ENCODE data around the gene MYL4.
"Not testable (repeated sequence)": the region's sequence is repeated elsewhere in the genome, so short reads cannot be mapped to it uniquely, and the experiment has no call there.

The MYL4 gene

GRCh38 chr17:47266782-47267181, 57.6 kb downstream of the MYL4 start:
- Histone ChIP-seq H3K27ac (ENCODE audit: low read depth, low read length) (no peak overlapping the region), H3K4me1 (ENCODE audit: control insufficient read depth in 5 of 5, insufficient read depth in 5 of 5, low read length in 5 of 5) (peaks cover 0 to 24% (median 6%) of the 10 kb centered on the region in 5 donors), H3K9me3 (ENCODE audit: control insufficient read depth in 5 of 5, low read length in 5 of 5) (no peaks in the 10 kb centered on the region), H3K36me3 (ENCODE audit: control insufficient read depth in 5 of 5, insufficient read depth in 5 of 5, low read length in 5 of 5) (no peaks in the 10 kb centered on the region), H3K9ac (ENCODE audit: low read length in 5 of 5) (no peak overlapping the region), H3K4me3 (ENCODE audit: low read depth in 1 of 5, low read length in 5 of 5) (no peak overlapping the region), H3K27me3 (ENCODE audit: control insufficient read depth in 5 of 5, insufficient read depth in 4 of 5, low read length in 5 of 5) (no peaks in the 10 kb centered on the region)

GRCh38 chr17:47267354-47267828, 58.2 kb downstream of the MYL4 start:
- Histone ChIP-seq H3K9me3 (ENCODE audit: control insufficient read depth in 5 of 5, low read length in 5 of 5) (no peaks in the 10 kb centered on the region), H3K27ac (ENCODE audit: low read depth, low read length) (no peak overlapping the region), H3K4me3 (ENCODE audit: low read depth in 1 of 5, low read length in 5 of 5) (no peak overlapping the region), H3K9ac (ENCODE audit: low read length in 5 of 5) (no peak overlapping the region), H3K4me1 (ENCODE audit: control insufficient read depth in 5 of 5, insufficient read depth in 5 of 5, low read length in 5 of 5) (peaks cover 0 to 24% (median 6%) of the 10 kb centered on the region in 5 donors), H3K36me3 (ENCODE audit: control insufficient read depth in 5 of 5, insufficient read depth in 5 of 5, low read length in 5 of 5) (no peaks in the 10 kb centered on the region), H3K27me3 (ENCODE audit: control insufficient read depth in 5 of 5, insufficient read depth in 4 of 5, low read length in 5 of 5) (no peaks in the 10 kb centered on the region)

- H3K9me3 ChIP-seq (ENCODE audit: control insufficient read depth in 5 of 5, low read length in 5 of 5); H3K27ac ChIP-seq (ENCODE audit: low read depth, low read length); H3K9ac ChIP-seq (ENCODE audit: low read length in 5 of 5); H3K36me3 ChIP-seq (ENCODE audit: control insufficient read depth in 5 of 5, insufficient read depth in 5 of 5, low read length in 5 of 5); H3K27me3 ChIP-seq (ENCODE audit: control insufficient read depth in 5 of 5, insufficient read depth in 4 of 5, low read length in 5 of 5); H3K4me3 ChIP-seq (ENCODE audit: low read depth in 1 of 5, low read length in 5 of 5): not testable (repeated sequence)
- H3K4me1 ChIP-seq (ENCODE audit: control insufficient read depth in 5 of 5, insufficient read depth in 5 of 5, low read length in 5 of 5) = peaks cover 0 to 18% (median 6%) of the 10 kb centered on the region in 5 donors
These were observed 59.8 kb downstream of the MYL4 start for GRCh38 chr17:47268964-47269363.

- H3K9me3 ChIP-seq (ENCODE audit: control insufficient read depth in 5 of 5, low read length in 5 of 5); H3K27ac ChIP-seq (ENCODE audit: low read depth, low read length); H3K9ac ChIP-seq (ENCODE audit: low read length in 5 of 5); H3K4me3 ChIP-seq (ENCODE audit: low read depth in 1 of 5, low read length in 5 of 5); H3K36me3 ChIP-seq (ENCODE audit: control insufficient read depth in 5 of 5, insufficient read depth in 5 of 5, low read length in 5 of 5); H3K27me3 ChIP-seq (ENCODE audit: control insufficient read depth in 5 of 5, insufficient read depth in 4 of 5, low read length in 5 of 5): not testable (repeated sequence)
- H3K4me1 ChIP-seq (ENCODE audit: control insufficient read depth in 5 of 5, insufficient read depth in 5 of 5, low read length in 5 of 5) = peaks cover 0 to 18% (median 8%) of the 10 kb centered on the region in 5 donors
These were observed 60.6 kb downstream of the MYL4 start for GRCh38 chr17:47269561-47270280.

GRCh38 chr17:47270946-47271705, 62.0 kb downstream of the MYL4 start:
- Histone ChIP-seq H3K9ac (ENCODE audit: low read length in 5 of 5) (no peak overlapping the region), H3K4me3 (ENCODE audit: low read depth in 1 of 5, low read length in 5 of 5) (no peak overlapping the region), H3K9me3 (ENCODE audit: control insufficient read depth in 5 of 5, low read length in 5 of 5) (no peaks in the 10 kb centered on the region), H3K27ac (ENCODE audit: low read depth, low read length) (no peak overlapping the region), H3K27me3 (ENCODE audit: control insufficient read depth in 5 of 5, insufficient read depth in 4 of 5, low read length in 5 of 5) (no peaks in the 10 kb centered on the region), H3K4me1 (ENCODE audit: control insufficient read depth in 5 of 5, insufficient read depth in 5 of 5, low read length in 5 of 5) (peaks cover 8 to 28% (median 19%) of the 10 kb centered on the region in 5 donors), H3K36me3 (ENCODE audit: control insufficient read depth in 5 of 5, insufficient read depth in 5 of 5, low read length in 5 of 5) (no peaks in the 10 kb centered on the region)

GRCh38 chr17:47272491-47272890, 63.3 kb downstream of the MYL4 start:
- no peaks in the 10 kb centered on the region for H3K9me3 ChIP-seq (ENCODE audit: control insufficient read depth in 5 of 5, low read length in 5 of 5)
- H3K36me3 ChIP-seq (ENCODE audit: control insufficient read depth in 5 of 5, insufficient read depth in 5 of 5, low read length in 5 of 5) = no peaks in the 10 kb centered on the region
- no peak overlapping the region for H3K4me3 ChIP-seq (ENCODE audit: low read depth in 1 of 5, low read length in 5 of 5)
- no peak overlapping the region for H3K9ac ChIP-seq (ENCODE audit: low read length in 5 of 5)
- H3K4me1 ChIP-seq (ENCODE audit: control insufficient read depth in 5 of 5, insufficient read depth in 5 of 5, low read length in 5 of 5) = peaks cover 14 to 31% (median 25%) of the 10 kb centered on the region in 5 donors
- no peak overlapping the region for H3K27ac ChIP-seq (ENCODE audit: low read depth, low read length)
- no peaks in the 10 kb centered on the region for H3K27me3 ChIP-seq (ENCODE audit: control insufficient read depth in 5 of 5, insufficient read depth in 4 of 5, low read length in 5 of 5)

GRCh38 chr17:47273245-47273644, 64.1 kb downstream of the MYL4 start:
- Histone ChIP-seq H3K27ac (ENCODE audit: low read depth, low read length) (no peak overlapping the region), H3K27me3 (ENCODE audit: control insufficient read depth in 5 of 5, insufficient read depth in 4 of 5, low read length in 5 of 5) (no peaks in the 10 kb centered on the region), H3K4me1 (ENCODE audit: control insufficient read depth in 5 of 5, insufficient read depth in 5 of 5, low read length in 5 of 5) (peaks cover 14 to 39% (median 33%) of the 10 kb centered on the region in 5 donors), H3K9me3 (ENCODE audit: control insufficient read depth in 5 of 5, low read length in 5 of 5) (no peaks in the 10 kb centered on the region), H3K36me3 (ENCODE audit: control insufficient read depth in 5 of 5, insufficient read depth in 5 of 5, low read length in 5 of 5) (no peaks in the 10 kb centered on the region), H3K4me3 (ENCODE audit: low read depth in 1 of 5, low read length in 5 of 5) (no peak overlapping the region), H3K9ac (ENCODE audit: low read length in 5 of 5) (no peak overlapping the region)
